ENCODE measurements around the gene TBPL2. TPM values are rescaled to one million over a fixed set of nuclear protein-coding genes. Genes with fewer than 3 reads are reported as not detected.
A peak's percentile ranks its signal among the peaks of the same experiment; 100 is the strongest.
"Not testable (repeated sequence)": the region's sequence is repeated elsewhere in the genome, so short reads cannot be mapped to it uniquely, and the experiment has no call there.

TBPL2 gene
- total RNA-seq, 1 donor from 2014 or later = not detected

- no peaks in the 10 kb centered on the region for H3K36me3 ChIP-seq (ENCODE audit: control insufficient read depth, insufficient read depth, low read length)
- peaks cover 2% of the 10 kb centered on the region for H3K27me3 ChIP-seq (ENCODE audit: control insufficient read depth, insufficient read depth, low read length)
- no peak for TF ChIP-seq CTCF (IDR thresholded peaks at IDR 0.05; ENCODE audit: insufficient read depth, low read length, poor library complexity, severe bottlenecking)
- DNase-seq (ENCODE audit: low read depth) = no peak
- no peak overlapping the region for H3K4me3 ChIP-seq (ENCODE audit: low read depth, low read length)
These were observed 7.8 kb downstream of the TBPL2 start for GRCh38 chr14:55432628-55433027.

GRCh38 chr14:55430024-55430690 is 10.3 kb downstream of the TBPL2 start:
- Histone ChIP-seq H3K27me3 (ENCODE audit: control insufficient read depth, insufficient read depth, low read length) (no peaks in the 10 kb centered on the region), H3K36me3 (ENCODE audit: control insufficient read depth, insufficient read depth, low read length) (no peaks in the 10 kb centered on the region), H3K4me3 (ENCODE audit: low read depth, low read length) (no peak overlapping the region)
- TF ChIP-seq CTCF (IDR thresholded peaks at IDR 0.05; ENCODE audit: insufficient read depth, low read length, poor library complexity, severe bottlenecking) = peak; percentile 45
- DNase-seq (ENCODE audit: low read depth) = peak; percentile 45

GRCh38 chr14:55427439-55427838 is 13.0 kb downstream of the TBPL2 start:
- H3K4me3 ChIP-seq (ENCODE audit: low read depth, low read length) = no peak overlapping the region
- H3K27me3 ChIP-seq (ENCODE audit: control insufficient read depth, insufficient read depth, low read length) = no peaks in the 10 kb centered on the region
- no peaks in the 10 kb centered on the region for H3K36me3 ChIP-seq (ENCODE audit: control insufficient read depth, insufficient read depth, low read length)
- TF ChIP-seq CTCF (IDR thresholded peaks at IDR 0.05; ENCODE audit: insufficient read depth, low read length, poor library complexity, severe bottlenecking) = no peak
- peak; percentile 41 for DNase-seq (ENCODE audit: low read depth)

- DNase-seq (ENCODE audit: low read depth) = no peak
- H3K27me3 ChIP-seq (ENCODE audit: control insufficient read depth, insufficient read depth, low read length) = no peaks in the 10 kb centered on the region
- TF ChIP-seq CTCF (IDR thresholded peaks at IDR 0.05; ENCODE audit: insufficient read depth, low read length, poor library complexity, severe bottlenecking) = no peak
- H3K36me3 ChIP-seq (ENCODE audit: control insufficient read depth, insufficient read depth, low read length) = no peaks in the 10 kb centered on the region
- H3K4me3 ChIP-seq (ENCODE audit: low read depth, low read length) = no peak overlapping the region
These were observed 13.5 kb downstream of the TBPL2 start for GRCh38 chr14:55426891-55427290.

- no peak for TF ChIP-seq CTCF (IDR thresholded peaks at IDR 0.05; ENCODE audit: insufficient read depth, low read length, poor library complexity, severe bottlenecking)
- no peaks in the 10 kb centered on the region for H3K27me3 ChIP-seq (ENCODE audit: control insufficient read depth, insufficient read depth, low read length)
- H3K36me3 ChIP-seq (ENCODE audit: control insufficient read depth, insufficient read depth, low read length) = no peaks in the 10 kb centered on the region
- no peak overlapping the region for H3K4me3 ChIP-seq (ENCODE audit: low read depth, low read length)
- DNase-seq (ENCODE audit: low read depth) = no peak
These were observed 15.3 kb downstream of the TBPL2 start for GRCh38 chr14:55425091-55425490.

GRCh38 chr14:55423969-55424368 is 16.4 kb downstream of the TBPL2 start:
- Histone ChIP-seq H3K27me3 (ENCODE audit: control insufficient read depth, insufficient read depth, low read length) (no peaks in the 10 kb centered on the region), H3K4me3 (ENCODE audit: low read depth, low read length) (no peak overlapping the region), H3K36me3 (ENCODE audit: control insufficient read depth, insufficient read depth, low read length) (no peaks in the 10 kb centered on the region)
- no peak for DNase-seq (ENCODE audit: low read depth)
- no peak for TF ChIP-seq CTCF (IDR thresholded peaks at IDR 0.05; ENCODE audit: insufficient read depth, low read length, poor library complexity, severe bottlenecking)

GRCh38 chr14:55422338-55422737 is 18.1 kb downstream of the TBPL2 start:
- not testable (repeated sequence) for H3K4me3 ChIP-seq (ENCODE audit: low read depth, low read length); H3K27me3 ChIP-seq (ENCODE audit: control insufficient read depth, insufficient read depth, low read length); H3K36me3 ChIP-seq (ENCODE audit: control insufficient read depth, insufficient read depth, low read length); DNase-seq (ENCODE audit: low read depth)

All from kidney epithelial cell (primary cell).